Neural cell (in vitro differentiated cells): ENCODE measurements around the gene DNAJB2.

ENCODE experiments used
- EP300 ChIP-seq: fragments of 450-650 bp; conservative IDR thresholded peaks from 2 replicates; pipeline ENCODE4 v1.6.1; 2014; ENCODE audit warnings: antibody characterized with exemption, mild to moderate bottlenecking, moderate library complexity; ENCODE audit not compliant: poor library complexity, severe bottlenecking
- EZH2 ChIP-seq: fragments of 200-600, 300-800 bp; shearing (Covaris generic), sonication (generic); IDR thresholded peaks from 2 replicates; pipeline ENCODE4 v1.6.1; 2014; ENCODE audit warnings: antibody characterized with exemption, low read length, borderline replicate concordance, mild to moderate bottlenecking; ENCODE audit not compliant: insufficient read depth, poor library complexity, severe bottlenecking
- MXI1 ChIP-seq: fragments of 450-650 bp; conservative IDR thresholded peaks from 2 replicates; pipeline ENCODE4 v1.6.1; 2014; ENCODE audit warnings: antibody characterized with exemption, mild to moderate bottlenecking; ENCODE audit not compliant: poor library complexity, severe bottlenecking
- POLR2AphosphoS5 ChIP-seq: IDR thresholded peaks from 2 replicates; pipeline ENCODE4 v1.6.1; 2012
- RAD21 ChIP-seq: fragments of 450-650 bp; conservative IDR thresholded peaks from 2 replicates; pipeline ENCODE4 v1.6.1; 2014; ENCODE audit warnings: antibody characterized with exemption, mild to moderate bottlenecking, moderate library complexity
- SMC3 ChIP-seq: fragments of 450-650 bp; conservative IDR thresholded peaks from 2 replicates; pipeline ENCODE4 v1.6.1; 2014; ENCODE audit warnings: antibody characterized with exemption, mild to moderate bottlenecking, moderate library complexity; ENCODE audit not compliant: poor library complexity
- TAF1 ChIP-seq: IDR thresholded peaks from 2 replicates; pipeline ENCODE4 v1.6.1; 2012; ENCODE audit warnings: low read depth
- TF ChIP-seq, protein P1 (sequence below): fragments of 450-650 bp; IDR thresholded peaks from 2 replicates; pipeline ENCODE4 v1.5.1; 2014; ENCODE audit warnings: antibody characterized with exemption, mild to moderate bottlenecking, moderate library complexity; ENCODE audit not compliant: poor library complexity, severe bottlenecking

DNA sequence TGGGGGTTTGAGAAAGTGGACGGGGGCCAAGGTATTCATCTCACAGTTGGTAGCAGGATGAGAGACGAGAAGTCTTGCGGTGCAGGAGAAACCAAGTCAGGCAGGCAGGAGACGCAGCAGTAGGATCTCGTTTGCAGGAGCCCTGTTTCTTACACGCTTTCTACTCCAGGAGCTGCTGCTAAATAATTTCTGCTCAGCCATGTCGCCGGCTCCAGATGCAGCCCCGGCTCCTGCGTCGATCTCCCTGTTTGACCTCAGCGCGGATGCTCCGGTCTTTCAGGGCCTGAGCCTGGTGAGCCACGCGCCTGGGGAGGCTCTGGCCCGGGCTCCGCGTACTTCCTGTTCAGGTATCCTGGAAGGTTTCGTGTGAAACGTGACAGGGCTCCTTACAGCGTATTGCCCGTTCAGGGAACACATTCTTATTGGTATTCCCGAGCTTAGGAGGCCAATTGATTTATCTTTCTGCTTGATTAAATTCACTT lies 49.1 kb upstream of the DNAJB2 start:
- TF ChIP-seq, protein P1, sequence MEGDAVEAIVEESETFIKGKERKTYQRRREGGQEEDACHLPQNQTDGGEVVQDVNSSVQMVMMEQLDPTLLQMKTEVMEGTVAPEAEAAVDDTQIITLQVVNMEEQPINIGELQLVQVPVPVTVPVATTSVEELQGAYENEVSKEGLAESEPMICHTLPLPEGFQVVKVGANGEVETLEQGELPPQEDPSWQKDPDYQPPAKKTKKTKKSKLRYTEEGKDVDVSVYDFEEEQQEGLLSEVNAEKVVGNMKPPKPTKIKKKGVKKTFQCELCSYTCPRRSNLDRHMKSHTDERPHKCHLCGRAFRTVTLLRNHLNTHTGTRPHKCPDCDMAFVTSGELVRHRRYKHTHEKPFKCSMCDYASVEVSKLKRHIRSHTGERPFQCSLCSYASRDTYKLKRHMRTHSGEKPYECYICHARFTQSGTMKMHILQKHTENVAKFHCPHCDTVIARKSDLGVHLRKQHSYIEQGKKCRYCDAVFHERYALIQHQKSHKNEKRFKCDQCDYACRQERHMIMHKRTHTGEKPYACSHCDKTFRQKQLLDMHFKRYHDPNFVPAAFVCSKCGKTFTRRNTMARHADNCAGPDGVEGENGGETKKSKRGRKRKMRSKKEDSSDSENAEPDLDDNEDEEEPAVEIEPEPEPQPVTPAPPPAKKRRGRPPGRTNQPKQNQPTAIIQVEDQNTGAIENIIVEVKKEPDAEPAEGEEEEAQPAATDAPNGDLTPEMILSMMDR: no peak
- TF ChIP-seq TAF1: no peak
- peak; percentile 87 for TF ChIP-seq MXI1
- TF ChIP-seq EZH2: no peak
- no peak for TF ChIP-seq POLR2AphosphoS5
- TF ChIP-seq SMC3: no peak
- TF ChIP-seq EP300: no peak
- peak; percentile 48 for TF ChIP-seq RAD21
